Stimulated activated memory B cell treated with anti-CD40 and anti-IgM and Interleukin-4, amounts not matched to agents 10 μg/mL and 1 μg/mL and 100 μg/mL, for 72 hours (primary cell): ENCODE data around the gene EMILIN3.
A peak's percentile ranks its signal among the peaks of the same experiment; 100 is the strongest.
"Not testable (repeated sequence)": the region's sequence is repeated elsewhere in the genome, so short reads cannot be mapped to it uniquely, and the experiment has no call there.

ENCODE experiments used
- ATAC-seq: fragments of 150-1000 bp; cut with Tn5 transposase; 2 replicates; pipeline ENCODE4 v1.10.0; 2021
- H3K27ac Mint-ChIP-seq: one replicate; pipeline ENCODE4 v1.8.0; 2022; ENCODE audit warnings: mild to moderate bottlenecking, mixed read lengths
- H3K27me3 Mint-ChIP-seq: one replicate; pipeline ENCODE4 v1.8.0; 2022; ENCODE audit warnings: mixed read lengths
- H3K36me3 Mint-ChIP-seq: one replicate; pipeline ENCODE4 v1.8.0; 2022; ENCODE audit warnings: mixed read lengths
- H3K4me1 Mint-ChIP-seq: one replicate; pipeline ENCODE4 v1.8.0; 2022; ENCODE audit warnings: mixed read lengths
- H3K4me3 Mint-ChIP-seq: one replicate; pipeline ENCODE4 v1.8.0; 2022; ENCODE audit warnings: mild to moderate bottlenecking, moderate library complexity, mixed read lengths
- H3K9me3 Mint-ChIP-seq: one replicate; pipeline ENCODE4 v1.8.0; 2022; ENCODE audit warnings: mixed read lengths

The EMILIN3 gene

GRCh38 chr20:41330343-41330720, 36.3 kb downstream of the EMILIN3 start:
- no peak overlapping the region for H3K27ac Mint-ChIP-seq
- ATAC-seq, result no peak
- H3K27me3 Mint-ChIP-seq, result no peaks in the 10 kb centered on the region

GRCh38 chr20:41329435-41330342, 36.9 kb downstream of the EMILIN3 start:
- peak; percentile 91 for ATAC-seq
- H3K27ac Mint-ChIP-seq, result peak overlapping the region; percentile 25
- H3K9me3 Mint-ChIP-seq, result no peaks in the 10 kb centered on the region
- peaks cover 10% of the 10 kb centered on the region for H3K4me1 Mint-ChIP-seq
- H3K27me3 Mint-ChIP-seq, result no peaks in the 10 kb centered on the region
- H3K36me3 Mint-ChIP-seq, result no peaks in the 10 kb centered on the region
- H3K4me3 Mint-ChIP-seq, result no peak overlapping the region

More at GRCh38 chr20:41330343-41330720, 36.3 kb downstream of the EMILIN3 start:
- Mint-ChIP-seq H3K4me1 (peaks cover 10% of the 10 kb centered on the region), H3K4me3 (no peak overlapping the region), H3K36me3 (no peaks in the 10 kb centered on the region), H3K9me3 (no peaks in the 10 kb centered on the region)

- Mint-ChIP-seq H3K27me3 (no peaks in the 10 kb centered on the region), H3K4me3 (no peak overlapping the region), H3K27ac (no peak overlapping the region), H3K36me3 (no peaks in the 10 kb centered on the region), H3K9me3 (no peaks in the 10 kb centered on the region), H3K4me1 (peaks cover 10% of the 10 kb centered on the region)
- ATAC-seq, result no peak
Observed at GRCh38 chr20:41327178-41327577, 39.4 kb downstream of the EMILIN3 start.

GRCh38 chr20:41320976-41321375, 45.6 kb downstream of the EMILIN3 start:
- Mint-ChIP-seq H3K36me3 (no peaks in the 10 kb centered on the region), H3K27ac (no peak overlapping the region), H3K9me3 (no peaks in the 10 kb centered on the region), H3K27me3 (no peaks in the 10 kb centered on the region), H3K4me3 (no peak overlapping the region), H3K4me1 (peaks cover 16% of the 10 kb centered on the region)
- no peak for ATAC-seq

GRCh38 chr20:41320441-41320840, 46.2 kb downstream of the EMILIN3 start:
- H3K36me3 Mint-ChIP-seq, result no peaks in the 10 kb centered on the region
- ATAC-seq, result no peak
- no peaks in the 10 kb centered on the region for H3K9me3 Mint-ChIP-seq
- peaks cover 17% of the 10 kb centered on the region for H3K4me1 Mint-ChIP-seq
- no peaks in the 10 kb centered on the region for H3K27me3 Mint-ChIP-seq
- H3K27ac Mint-ChIP-seq, result no peak overlapping the region
- no peak overlapping the region for H3K4me3 Mint-ChIP-seq

- H3K36me3 Mint-ChIP-seq, result no peaks in the 10 kb centered on the region
- no peak for ATAC-seq
- peaks cover 17% of the 10 kb centered on the region for H3K4me1 Mint-ChIP-seq
- peak overlapping the region; percentile 63 for H3K4me3 Mint-ChIP-seq
- no peaks in the 10 kb centered on the region for H3K27me3 Mint-ChIP-seq
- no peaks in the 10 kb centered on the region for H3K9me3 Mint-ChIP-seq
- H3K27ac Mint-ChIP-seq, result peak overlapping the region; percentile 38
Observed at GRCh38 chr20:41318271-41318649, 48.4 kb downstream of the EMILIN3 start.

GRCh38 chr20:41317546-41318270, 48.9 kb downstream of the EMILIN3 start, which contains the start of gene ZHX3:
Gene ZHX3 (minus strand): TSS chr20:41317731. CDS start chr20:41204916, 112,815 bp downstream.
- no peaks in the 10 kb centered on the region for H3K36me3 Mint-ChIP-seq
- ATAC-seq, result peak; percentile 99

GRCh38 chr20:41316602-41317545, 49.7 kb downstream of the EMILIN3 start:
- Mint-ChIP-seq H3K9me3 (no peaks in the 10 kb centered on the region), H3K36me3 (no peaks in the 10 kb centered on the region), H3K27ac (peak overlapping the region; percentile 85), H3K4me3 (peak overlapping the region; percentile 93), H3K27me3 (no peaks in the 10 kb centered on the region), H3K4me1 (peaks cover 17% of the 10 kb centered on the region)
- ATAC-seq, result peak; percentile 84

More at GRCh38 chr20:41317546-41318270, 48.9 kb downstream of the EMILIN3 start, which contains the start of gene ZHX3:
- Mint-ChIP-seq H3K4me1 (peaks cover 17% of the 10 kb centered on the region), H3K27me3 (no peaks in the 10 kb centered on the region), H3K27ac (peak within 1 kb of the TSS; percentile 85), H3K4me3 (peak within 1 kb of the TSS; percentile 93), H3K9me3 (no peaks in the 10 kb centered on the region)

- H3K27me3 Mint-ChIP-seq, result no peaks in the 10 kb centered on the region
- H3K27ac Mint-ChIP-seq, result peak overlapping the region; percentile 85
Observed at GRCh38 chr20:41316051-41316450, 50.6 kb downstream of the EMILIN3 start.

GRCh38 chr20:41314386-41314785, 52.2 kb downstream of the EMILIN3 start:
- Mint-ChIP-seq H3K4me1 (peaks cover 24% of the 10 kb centered on the region), H3K36me3 (no peaks in the 10 kb centered on the region), H3K27ac (no peak overlapping the region), H3K4me3 (no peak overlapping the region), H3K27me3 (no peaks in the 10 kb centered on the region), H3K9me3 (no peaks in the 10 kb centered on the region)
- ATAC-seq, result no peak

More at GRCh38 chr20:41316051-41316450, 50.6 kb downstream of the EMILIN3 start:
- ATAC-seq, result no peak
- peaks cover 17% of the 10 kb centered on the region for H3K4me1 Mint-ChIP-seq
- no peaks in the 10 kb centered on the region for H3K9me3 Mint-ChIP-seq
- no peaks in the 10 kb centered on the region for H3K36me3 Mint-ChIP-seq
- peak overlapping the region; percentile 93 for H3K4me3 Mint-ChIP-seq

GRCh38 chr20:41312009-41312408, 54.6 kb downstream of the EMILIN3 start:
- H3K4me1 Mint-ChIP-seq, result peaks cover 28% of the 10 kb centered on the region
- not testable (repeated sequence) for H3K36me3 Mint-ChIP-seq, ATAC-seq, H3K27ac Mint-ChIP-seq, H3K9me3 Mint-ChIP-seq, H3K27me3 Mint-ChIP-seq, H3K4me3 Mint-ChIP-seq
